ENCODE measurements around the gene TPBG. TPM values are rescaled to one million over a fixed set of nuclear protein-coding genes. Genes with fewer than 3 reads are reported as not detected.

TPBG gene
- total RNA-seq, 1 donor: 101 TPM

DNA sequence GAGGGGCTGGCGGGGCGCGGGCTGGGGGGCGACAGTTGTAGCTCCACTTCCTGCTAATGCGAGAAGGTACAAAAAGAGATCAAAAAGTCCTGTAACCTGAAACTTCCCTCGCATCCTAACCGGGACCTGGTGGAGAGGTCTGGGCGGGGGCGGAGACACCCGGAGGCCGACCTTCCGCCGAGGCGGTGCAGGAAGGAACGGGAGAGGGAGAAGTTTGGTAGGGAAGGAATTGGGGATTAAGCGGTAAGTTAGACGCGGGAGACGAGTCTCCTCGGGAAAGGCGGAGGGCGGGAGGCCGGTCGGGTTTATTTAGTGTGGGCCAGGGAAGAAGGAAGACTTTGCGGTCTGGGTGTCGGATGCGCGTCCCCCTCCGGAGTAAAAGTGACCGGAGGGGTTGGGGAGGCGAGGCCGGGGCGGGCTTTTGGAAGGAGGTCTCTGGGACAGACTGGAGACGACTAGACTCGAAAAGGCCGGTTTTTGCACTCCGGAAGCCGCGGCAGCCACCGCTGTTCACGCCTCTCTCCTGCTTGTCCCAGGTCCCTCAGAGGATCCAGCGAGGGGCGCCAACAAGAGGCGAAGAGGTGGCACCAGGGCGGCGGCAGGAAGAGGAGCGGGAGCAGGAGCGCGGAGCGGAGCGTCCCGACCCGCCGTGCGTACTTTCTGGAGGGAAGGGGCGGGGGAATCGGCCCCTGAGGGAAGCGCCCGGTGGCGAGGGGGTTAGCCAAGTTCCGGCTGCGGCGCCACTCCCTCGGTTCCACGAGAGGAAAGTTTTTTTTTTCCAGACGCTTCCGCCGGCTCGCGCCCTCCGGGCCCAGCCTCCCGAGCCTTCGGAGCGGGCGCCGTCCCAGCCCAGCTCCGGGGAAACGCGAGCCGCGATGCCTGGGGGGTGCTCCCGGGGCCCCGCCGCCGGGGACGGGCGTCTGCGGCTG lies 734 bp downstream of the TPBG start:
- no peak for TF ChIP-seq CTCF (IDR thresholded peaks at IDR 0.05; ENCODE audit: insufficient read depth, low read length)
- peak overlapping the region; percentile 84 for H3K4me3 ChIP-seq (ENCODE audit: low read depth, low read length)
- DNase-seq (ENCODE audit: low read depth): peak; percentile 72

DNA sequence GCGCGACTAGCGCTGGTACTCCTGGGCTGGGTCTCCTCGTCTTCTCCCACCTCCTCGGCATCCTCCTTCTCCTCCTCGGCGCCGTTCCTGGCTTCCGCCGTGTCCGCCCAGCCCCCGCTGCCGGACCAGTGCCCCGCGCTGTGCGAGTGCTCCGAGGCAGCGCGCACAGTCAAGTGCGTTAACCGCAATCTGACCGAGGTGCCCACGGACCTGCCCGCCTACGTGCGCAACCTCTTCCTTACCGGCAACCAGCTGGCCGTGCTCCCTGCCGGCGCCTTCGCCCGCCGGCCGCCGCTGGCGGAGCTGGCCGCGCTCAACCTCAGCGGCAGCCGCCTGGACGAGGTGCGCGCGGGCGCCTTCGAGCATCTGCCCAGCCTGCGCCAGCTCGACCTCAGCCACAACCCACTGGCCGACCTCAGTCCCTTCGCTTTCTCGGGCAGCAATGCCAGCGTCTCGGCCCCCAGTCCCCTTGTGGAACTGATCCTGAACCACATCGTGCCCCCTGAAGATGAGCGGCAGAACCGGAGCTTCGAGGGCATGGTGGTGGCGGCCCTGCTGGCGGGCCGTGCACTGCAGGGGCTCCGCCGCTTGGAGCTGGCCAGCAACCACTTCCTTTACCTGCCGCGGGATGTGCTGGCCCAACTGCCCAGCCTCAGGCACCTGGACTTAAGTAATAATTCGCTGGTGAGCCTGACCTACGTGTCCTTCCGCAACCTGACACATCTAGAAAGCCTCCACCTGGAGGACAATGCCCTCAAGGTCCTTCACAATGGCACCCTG lies 1.6 kb downstream of the TPBG start:
- DNase-seq (ENCODE audit: low read depth): no peak
- peak overlapping the region; percentile 84 for H3K4me3 ChIP-seq (ENCODE audit: low read depth, low read length)
- TF ChIP-seq CTCF (IDR thresholded peaks at IDR 0.05; ENCODE audit: insufficient read depth, low read length): peak; percentile 9

DNA sequence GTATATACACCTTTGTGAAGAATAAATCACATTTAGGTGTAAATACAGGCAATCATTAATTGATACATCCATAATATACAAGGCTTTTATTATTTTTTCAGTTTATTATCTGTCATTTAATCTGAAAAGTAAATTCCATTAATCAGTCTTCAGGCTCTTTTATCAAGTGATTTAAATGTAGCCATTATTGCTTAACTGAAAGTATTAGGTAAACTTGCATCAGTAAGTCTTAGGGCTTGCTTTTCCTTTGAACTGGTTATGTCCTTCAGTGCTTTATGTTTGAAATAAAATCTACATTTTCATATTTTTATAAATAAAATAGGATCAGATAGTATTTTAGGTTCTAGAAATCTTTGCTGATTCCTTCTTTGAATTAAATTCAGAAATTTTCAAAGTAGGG lies 4.1 kb downstream of the TPBG start:
- peak; percentile 52 for DNase-seq (ENCODE audit: low read depth)
- H3K4me3 ChIP-seq (ENCODE audit: low read depth, low read length): peak overlapping the region; percentile 29
- no peak for TF ChIP-seq CTCF (IDR thresholded peaks at IDR 0.05; ENCODE audit: insufficient read depth, low read length)

GRCh38 chr6:82370788-82371187 lies 7.2 kb downstream of the TPBG start:
- H3K4me3 ChIP-seq (ENCODE audit: low read depth, low read length): no peak overlapping the region
- no peak for DNase-seq (ENCODE audit: low read depth)
- no peak for TF ChIP-seq CTCF (IDR thresholded peaks at IDR 0.05; ENCODE audit: insufficient read depth, low read length)

- H3K4me3 ChIP-seq (ENCODE audit: low read depth, low read length): no peak overlapping the region
- peak; percentile 60 for DNase-seq (ENCODE audit: low read depth)
- no peak for TF ChIP-seq CTCF (IDR thresholded peaks at IDR 0.05; ENCODE audit: insufficient read depth, low read length)
Measured at GRCh38 chr6:82371799-82372546, 8.4 kb downstream of the TPBG start.

GRCh38 chr6:82372656-82373055 lies 9.0 kb downstream of the TPBG start:
- no peak for DNase-seq (ENCODE audit: low read depth)
- no peak overlapping the region for H3K4me3 ChIP-seq (ENCODE audit: low read depth, low read length)
- no peak for TF ChIP-seq CTCF (IDR thresholded peaks at IDR 0.05; ENCODE audit: insufficient read depth, low read length)

Data from fibroblast of the aortic adventitia (primary cell).